Small intestine (tissue), 7 donors: ENCODE results near the gene RBFOX2. TPM values are rescaled to one million over a fixed set of nuclear protein-coding genes. Genes with fewer than 3 reads are reported as not detected.
"Not testable (repeated sequence)": the region's sequence is repeated elsewhere in the genome, so short reads cannot be mapped to it uniquely, and the experiment has no call there.

Experiments used
- DNase-seq, 2 donors: peaks; one replicate each; pipeline versions ENCODE4 v3.0.0 to v3.0.0-alpha.2; 2013
- FAIRE-seq: peaks from 2 replicates; lab custom pipeline; 2012; peaks lifted over from hg19 to GRCh38; lab: Jason Lieb, UNC
- H3K27ac ChIP-seq, 3 donors: one replicate each; pipeline ENCODE4 v1.5.1; 2013; ENCODE audit warnings: low read length in 2 of 3, mild to moderate bottlenecking in 2 of 3, control low read depth in 1 of 3, inconsistent platforms in 1 of 3, low read depth in 1 of 3, moderate library complexity in 1 of 3
- H3K27me3 ChIP-seq, 3 donors: one replicate each; pipeline ENCODE4 v1.6.1; 2013; ENCODE audit warnings: low read length in 3 of 3, inconsistent platforms in 1 of 3; ENCODE audit not compliant: control insufficient read depth in 3 of 3, insufficient read depth in 3 of 3
- H3K36me3 ChIP-seq, 3 donors: one replicate each; pipeline ENCODE4 v1.6.1; 2013; ENCODE audit warnings: low read length in 3 of 3, inconsistent platforms in 1 of 3, low read depth in 1 of 3, mild to moderate bottlenecking in 1 of 3, moderate library complexity in 1 of 3; ENCODE audit not compliant: control insufficient read depth in 3 of 3, insufficient read depth in 2 of 3
- H3K4me1 ChIP-seq, 3 donors: one replicate each; pipeline ENCODE4 v1.6.1; 2013; ENCODE audit warnings: low read length in 2 of 3, inconsistent platforms in 1 of 3, low read depth in 1 of 3, mild to moderate bottlenecking in 1 of 3, moderate library complexity in 1 of 3; ENCODE audit not compliant: control insufficient read depth in 3 of 3, insufficient read depth in 2 of 3
- H3K4me3 ChIP-seq, 3 donors: one replicate each; pipeline ENCODE4 v1.5.1; 2013; ENCODE audit warnings: low read length in 3 of 3, control low read depth in 1 of 3, inconsistent platforms in 1 of 3, low read depth in 1 of 3, mild to moderate bottlenecking in 1 of 3, moderate library complexity in 1 of 3
- H3K9me3 ChIP-seq, 2 donors: one replicate each; pipeline ENCODE4 v1.6.1; 2013; ENCODE audit warnings: low read depth in 1 of 2, low read length in 1 of 2; ENCODE audit not compliant: control insufficient read depth in 2 of 2, insufficient read depth in 1 of 2
- WGBS, 3 donors: extraction: QIAGEN DNeasy Blood & Tissue Kit; methylation state at CpG; one replicate each; pipeline ENCODE4 v1.1.7; 2013; 5-methylcytosine and 5-hydroxymethylcytosine counted together
- polyA plus RNA-seq, 4 donors: library from polyadenylated mRNA; stranded (reverse) in 3 of 4; unstranded in 1 of 4; fragments of 200-250 nt in 3 of 4; fragments of 120-200 nt in 1 of 4; gene quantifications; one replicate each; pipeline versions ENCODE4 v1.2.1 to v1.2.3, GENCODE V29; 2013
- donor health status: healthy with polysubstance abuse.
- donor health status: control.
- donor health status: control.
- donor health status: Bipolar disorder and iron deficiency.
- donor health status: healthy.

RBFOX2 gene
- polyA plus RNA-seq, 4 donors: 12.3 to 43.1 (median 23.8) TPM

DNA sequence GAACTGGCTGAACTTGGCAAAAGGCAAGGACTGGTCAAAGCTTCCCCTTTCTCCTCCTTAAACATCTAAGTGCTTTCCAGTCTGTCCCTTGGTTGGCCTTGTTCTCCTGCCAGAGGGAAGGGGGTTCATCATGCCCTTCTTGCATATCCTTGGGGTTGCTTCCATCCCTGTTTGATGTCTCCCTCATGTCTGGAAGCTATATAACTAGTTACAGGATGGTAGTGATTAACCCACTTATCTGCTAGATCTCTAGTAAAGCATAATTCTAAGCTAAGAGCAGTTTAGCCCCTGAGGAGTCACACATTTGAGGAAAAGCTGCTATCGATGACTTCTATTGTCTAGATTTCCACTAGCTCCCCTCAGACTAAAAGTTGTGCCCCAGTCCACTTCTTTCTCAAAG lies 288.0 kb downstream of the RBFOX2 start:
- FAIRE-seq (no peak), DNase-seq (no peak)
- no peak overlapping the region for H3K4me3 ChIP-seq
- H3K27me3 ChIP-seq: no peaks in the 10 kb centered on the region
- WGBS, 3 donors: 88 to 94% (median 94%) methylated on average over 1 of the region's 1 CpG
- H3K4me1 ChIP-seq: no peaks in the 10 kb centered on the region
- H3K27ac ChIP-seq: no peak overlapping the region
- H3K36me3 ChIP-seq: peaks cover under 1 to 37% (median 2%) of the 10 kb centered on the region in 3 donors
- H3K9me3 ChIP-seq: no peaks in the 10 kb centered on the region

DNA sequence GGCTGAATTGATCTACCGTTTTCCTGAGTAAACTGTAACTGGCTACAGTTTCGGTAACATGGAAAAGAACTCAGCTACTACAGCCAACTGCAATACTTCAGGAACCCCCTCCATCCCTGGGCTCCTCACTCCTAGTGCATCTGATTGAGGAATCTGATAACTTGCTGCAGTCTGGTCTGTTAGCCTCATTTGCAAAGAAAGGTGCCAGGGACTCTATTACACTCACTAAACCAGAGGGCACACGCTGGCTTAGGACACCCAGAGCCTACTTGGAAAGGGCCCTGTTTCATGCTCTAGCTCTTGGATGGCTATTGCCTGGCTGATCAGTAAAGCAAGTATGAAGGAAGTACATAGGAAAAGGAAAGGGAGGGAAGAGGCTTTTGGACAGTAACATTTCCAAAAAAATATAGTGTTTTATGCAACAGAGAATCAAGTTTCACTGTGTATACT lies 288.7 kb downstream of the RBFOX2 start:
- FAIRE-seq: no peak
- Histone ChIP-seq H3K4me1 (no peaks in the 10 kb centered on the region), H3K9me3 (no peaks in the 10 kb centered on the region), H3K4me3 (no peak overlapping the region), H3K36me3 (peaks cover 0 to 37% (median 2%) of the 10 kb centered on the region in 3 donors), H3K27me3 (no peaks in the 10 kb centered on the region), H3K27ac (no peak overlapping the region)
- no peak for DNase-seq
- 80 to 94% (median 90%) methylated on average over 3 of the region's 3 CpGs for WGBS, 3 donors

DNA sequence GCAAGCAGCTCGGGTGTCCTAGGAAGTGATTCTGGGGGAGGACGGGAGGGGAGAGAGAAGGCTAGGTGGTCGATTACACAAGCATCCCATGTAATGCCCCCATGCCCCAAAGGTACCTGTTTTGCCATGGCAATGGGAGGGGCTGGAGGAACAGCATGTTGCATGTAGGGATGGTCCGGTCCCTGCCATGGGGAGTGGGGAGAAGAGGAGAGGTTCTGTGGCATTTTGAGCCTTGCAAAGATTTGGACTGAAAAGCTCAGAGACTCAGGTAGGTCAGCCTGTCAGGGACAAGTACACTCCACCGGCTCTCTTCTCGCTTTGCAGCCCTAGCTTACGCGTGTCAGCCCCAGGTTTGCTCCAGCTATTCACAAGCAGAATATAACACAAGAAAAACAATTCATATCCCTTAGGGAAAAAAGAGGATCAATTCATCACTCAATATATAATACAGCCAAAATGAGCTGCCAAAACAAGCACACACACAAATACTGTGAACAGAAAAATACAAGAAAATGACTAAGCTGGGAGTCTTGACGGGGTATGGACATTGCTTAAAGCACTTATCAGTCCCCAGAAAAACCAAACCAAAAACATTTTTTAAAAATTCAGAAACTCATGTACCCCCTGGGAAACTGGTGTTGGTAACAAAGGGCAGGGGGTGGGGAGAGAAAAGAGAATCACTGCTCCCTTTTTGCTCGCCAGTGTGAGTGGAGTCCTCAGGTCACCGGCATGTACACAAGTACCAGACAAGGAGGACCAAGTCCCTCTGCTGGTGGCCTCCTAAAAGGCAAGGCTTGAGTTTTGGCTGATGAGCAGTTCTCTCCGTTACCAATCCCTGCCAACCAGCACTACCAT lies 289.3 kb downstream of the RBFOX2 start:
- Histone ChIP-seq H3K27ac (no peak overlapping the region), H3K36me3 (peaks cover 0 to 37% (median 2%) of the 10 kb centered on the region in 3 donors), H3K4me1 (peaks cover 0 to 2% (median 0%) of the 10 kb centered on the region in 3 donors), H3K4me3 (no peak overlapping the region), H3K9me3 (no peaks in the 10 kb centered on the region), H3K27me3 (no peaks in the 10 kb centered on the region)
- DNase-seq: peak in 1 of 2 donors; percentile 24
- WGBS, 3 donors: 89 to 91% (median 89%) methylated on average over 12 of the region's 12 CpGs
- no peak for FAIRE-seq

DNA sequence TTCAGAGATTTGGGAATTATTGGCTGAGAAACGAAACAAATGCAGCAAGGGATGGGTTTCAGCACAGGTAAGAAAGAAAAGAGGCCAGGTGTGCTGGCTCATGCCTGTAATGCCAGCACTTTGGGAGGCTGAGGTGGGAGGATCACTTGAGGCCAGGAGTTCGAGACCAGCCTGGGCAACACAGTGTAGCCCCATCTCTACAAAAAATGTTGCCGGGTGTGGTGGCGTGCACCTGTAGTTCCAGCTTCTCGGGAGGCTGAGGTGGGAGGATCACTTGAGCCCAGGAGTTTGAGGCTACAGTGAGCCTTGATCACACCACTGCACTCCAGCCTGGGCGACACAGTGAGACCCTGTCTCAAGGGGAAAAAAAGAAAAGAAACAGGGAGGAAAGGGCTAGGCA lies 290.7 kb downstream of the RBFOX2 start:
- H3K27me3 ChIP-seq, FAIRE-seq, H3K9me3 ChIP-seq, DNase-seq, H3K27ac ChIP-seq, H3K4me3 ChIP-seq: not testable (repeated sequence)
- H3K4me1 ChIP-seq: peaks cover 0 to 15% (median 3%) of the 10 kb centered on the region in 3 donors
- 89 to 92% (median 91%) methylated on average over 6 of the region's 6 CpGs for WGBS, 3 donors
- H3K36me3 ChIP-seq: peaks cover 0 to 33% (median 0%) of the 10 kb centered on the region in 3 donors

DNA sequence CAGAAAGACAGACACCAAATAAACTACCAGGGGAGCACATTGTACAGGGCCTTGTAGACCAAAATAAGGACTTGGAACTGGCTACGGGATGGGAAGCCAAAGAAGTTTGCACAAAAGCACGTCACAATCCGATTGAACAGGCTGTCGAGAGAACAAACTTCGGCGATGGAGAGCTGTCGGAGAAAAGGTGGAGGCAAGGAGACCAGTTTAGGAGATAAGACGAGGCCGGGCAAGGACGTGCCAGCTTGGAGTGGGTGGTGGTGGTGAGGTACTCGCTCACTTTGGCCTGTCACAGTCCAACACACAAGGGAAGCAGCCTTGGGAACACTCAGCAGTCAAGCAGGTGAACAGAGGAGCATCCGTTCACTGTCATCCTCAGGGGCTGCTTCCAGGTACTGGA lies 291.9 kb downstream of the RBFOX2 start:
- Histone ChIP-seq H3K27me3 (no peaks in the 10 kb centered on the region), H3K4me1 (peaks cover 0 to 16% (median 3%) of the 10 kb centered on the region in 3 donors), H3K36me3 (peaks cover 0 to 25% (median 0%) of the 10 kb centered on the region in 3 donors), H3K9me3 (no peaks in the 10 kb centered on the region), H3K27ac (no peak overlapping the region), H3K4me3 (no peak overlapping the region)
- no peak for FAIRE-seq
- DNase-seq: no peak
- WGBS, 3 donors: 86 to 93% (median 90%) methylated on average over 12 of the region's 12 CpGs

DNA sequence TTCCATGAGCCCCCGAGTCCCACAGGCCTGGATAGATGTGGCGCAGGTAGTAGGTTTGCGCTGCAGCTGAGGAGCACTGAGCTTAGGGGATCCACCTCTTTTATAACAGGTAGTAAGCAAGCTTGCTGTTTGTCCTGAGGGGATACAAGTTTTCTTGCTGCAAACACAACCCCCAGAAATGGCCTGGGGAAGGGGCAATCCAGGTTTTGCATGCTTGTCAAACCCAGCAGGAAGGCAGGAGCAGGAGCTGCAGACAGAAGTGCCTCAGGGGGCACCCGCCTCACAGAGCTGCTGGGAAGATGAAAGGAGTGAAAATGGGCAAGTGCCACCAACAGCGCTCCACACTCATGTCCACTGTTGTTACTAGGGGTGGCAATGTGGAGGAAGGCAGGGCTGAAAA lies 292.5 kb downstream of the RBFOX2 start:
- Histone ChIP-seq H3K36me3 (peaks cover 0 to 25% (median 0%) of the 10 kb centered on the region in 3 donors), H3K27ac (no peak overlapping the region), H3K27me3 (no peaks in the 10 kb centered on the region), H3K9me3 (no peaks in the 10 kb centered on the region), H3K4me1 (peaks cover 0 to 16% (median 3%) of the 10 kb centered on the region in 3 donors), H3K4me3 (no peak overlapping the region)
- FAIRE-seq (no peak), DNase-seq (no peak)
- WGBS, 3 donors: 95 to 99% (median 99%) methylated on average over 5 of the region's 5 CpGs

DNA sequence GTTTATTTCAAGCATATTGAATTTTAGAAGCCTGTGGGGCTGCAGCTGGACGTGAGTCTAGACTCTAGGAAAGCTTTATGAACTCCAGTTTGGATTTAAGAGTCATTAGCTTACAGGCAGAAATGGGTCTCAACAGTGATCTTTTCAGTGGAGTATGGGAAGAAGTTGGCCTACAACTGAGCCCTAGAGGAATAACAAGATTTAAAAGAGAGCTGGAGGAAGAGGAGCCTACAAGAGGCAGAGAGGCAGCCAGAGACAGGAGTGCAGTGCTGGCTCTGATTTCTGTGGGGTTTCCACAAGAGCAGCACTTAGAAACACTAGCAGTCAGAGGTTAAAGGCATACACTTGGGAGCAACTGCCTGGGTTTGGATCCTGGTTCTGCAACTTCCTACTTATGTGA lies 293.1 kb downstream of the RBFOX2 start:
- FAIRE-seq (no peak), DNase-seq (no peak)
- Histone ChIP-seq H3K27ac (no peak overlapping the region), H3K36me3 (peaks cover 0 to 25% (median 0%) of the 10 kb centered on the region in 3 donors), H3K9me3 (no peaks in the 10 kb centered on the region), H3K27me3 (no peaks in the 10 kb centered on the region), H3K4me3 (no peak overlapping the region), H3K4me1 (peaks cover 0 to 16% (median 3%) of the 10 kb centered on the region in 3 donors)
- WGBS, 3 donors: 75 to 85% (median 75%) methylated on average over 1 of the region's 1 CpG

DNA sequence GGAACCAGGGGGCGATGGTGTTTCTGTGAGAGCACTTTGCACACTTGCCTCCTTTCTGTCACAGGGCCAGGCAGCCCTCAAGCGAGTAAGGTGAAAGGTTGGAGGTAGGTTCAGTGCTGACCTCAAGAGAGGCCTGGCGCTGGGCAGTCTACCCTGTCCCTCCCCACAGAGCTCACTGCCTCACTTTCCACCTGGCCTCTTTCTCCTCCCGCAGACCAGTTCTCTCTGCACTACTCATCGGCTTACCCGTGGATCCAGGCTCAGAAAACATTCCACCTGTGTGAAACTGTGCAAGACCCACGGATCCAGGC lies 294.2 kb downstream of the RBFOX2 start:
- Histone ChIP-seq H3K27me3 (no peaks in the 10 kb centered on the region), H3K36me3 (peaks cover 0 to 18% (median 0%) of the 10 kb centered on the region in 3 donors), H3K4me1 (peaks cover 0 to 16% (median 3%) of the 10 kb centered on the region in 3 donors), H3K4me3 (no peak overlapping the region), H3K9me3 (no peaks in the 10 kb centered on the region), H3K27ac (no peak overlapping the region)
- no peak for DNase-seq
- 75 to 82% (median 80%) methylated on average over 7 of the region's 7 CpGs for WGBS, 3 donors
- no peak for FAIRE-seq
